ENCODE measurements around the gene GPR62. TPM values are rescaled to one million over a fixed set of nuclear protein-coding genes. Genes with fewer than 3 reads are reported as not detected.

Gene GPR62
- polyA plus RNA-seq, 3 donors, result not detected

DNA sequence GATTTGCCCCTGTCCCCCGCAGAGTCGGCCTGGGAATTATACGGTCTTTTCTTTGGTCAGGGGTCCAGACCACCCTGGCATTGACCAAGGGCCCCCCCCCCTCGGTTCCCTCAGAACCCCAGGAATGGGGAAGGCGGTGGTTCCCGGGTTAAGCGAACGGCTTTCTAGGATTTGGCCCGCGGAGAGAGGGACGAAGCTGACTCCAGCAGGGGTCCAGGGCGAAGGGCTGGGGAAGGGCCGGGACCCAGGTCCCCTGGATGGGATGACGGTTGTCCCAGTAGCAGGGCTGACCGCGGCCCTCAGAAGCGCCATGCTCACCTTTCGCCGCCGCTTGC lies 13.8 kb upstream of the GPR62 start:
- peaks cover 23 to 29% of the 10 kb centered on the region in 2 donors for H3K36me3 Mint-ChIP-seq

DNA sequence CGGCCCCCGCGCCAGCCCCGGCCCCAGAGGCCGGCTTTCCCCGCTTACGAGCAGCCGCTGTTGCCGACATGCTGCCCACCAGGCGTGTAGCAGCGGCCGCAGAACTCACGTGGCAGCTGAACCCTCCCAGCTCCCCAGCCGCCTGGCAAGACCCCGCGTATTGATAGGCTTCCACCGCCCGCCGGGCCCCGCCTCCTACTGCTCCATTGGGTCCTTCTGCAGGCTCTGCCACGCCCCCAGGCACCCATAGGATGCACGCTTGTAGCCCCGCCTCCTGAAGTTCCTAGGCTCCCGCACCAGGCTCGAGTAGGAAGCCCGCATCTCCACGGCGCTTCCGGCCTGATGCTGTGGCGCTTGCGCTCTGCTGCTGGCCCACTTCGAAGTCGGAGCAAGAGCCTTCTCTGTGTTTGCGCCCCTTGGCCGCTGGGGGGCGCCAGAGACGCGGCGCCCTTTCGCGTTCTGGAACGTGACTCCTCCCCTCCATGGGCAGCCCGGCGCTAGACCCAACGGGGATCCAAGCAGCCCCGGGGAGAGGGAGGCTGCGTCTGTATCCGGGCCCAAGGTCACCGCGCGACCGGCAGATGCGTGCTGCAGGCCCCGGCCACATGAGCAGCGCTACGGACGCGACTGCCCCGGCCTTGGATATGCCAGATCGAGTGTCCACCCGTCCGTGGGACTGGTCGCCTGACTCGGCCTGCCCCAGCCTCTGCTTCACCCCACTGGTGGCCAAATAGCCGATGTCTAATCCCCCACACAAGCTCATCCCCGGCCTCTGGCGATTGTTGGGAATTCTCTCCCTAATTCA lies 13.2 kb upstream of the GPR62 start, which contains the start of the genes PARP3 and RRP9:
Gene PARP3 (plus strand): TSS at position 566 of the 805 bp plus-strand sequence. CDS start 993 bp downstream, outside the sequence.
Gene RRP9 (minus strand): TSS at position 107 of the 805 bp plus-strand sequence. CDS start 37 bp downstream, at position 70.
- DNase-seq, result peak; percentile 100
- H3K9me3 ChIP-seq (replicated peaks in 1 of 2; ENCODE audit: control insufficient read depth in 1 of 2, insufficient read depth in 1 of 2, low read length in 2 of 2), result no peaks in the 10 kb centered on the region
- peaks cover 22 to 27% of the 10 kb centered on the region in 2 donors for H3K4me1 ChIP-seq (ENCODE audit: control insufficient read depth in 1 of 2, insufficient read depth in 2 of 2, low read length in 2 of 2)
- Mint-ChIP-seq H3K9me3 (peaks cover 0 to 2% (median 0%) of the 10 kb centered on the region in 7 donors), H3K4me1 (peaks cover 28% of the 10 kb centered on the region), H3K36me3 (peaks cover 17 to 24% of the 10 kb centered on the region in 2 donors), H3K27ac (peak within 1 kb of the TSS; percentile 74 to 91 (median 84)), H3K27me3 (ENCODE audit: low read depth in 3 of 3) (no peaks in the 10 kb centered on the region), H3K4me3 (peak within 1 kb of the TSS; percentile 86 to 90)
- H4K20me1 ChIP-seq (ENCODE audit: insufficient read depth, low read length), result no peaks in the 10 kb centered on the region
- H3K4me3 ChIP-seq (replicated peaks in 1 of 3; ENCODE audit: low read depth in 2 of 3, low read length in 3 of 3), result peak within 1 kb of the TSS; percentile 54 to 90 (median 61)
- H3K27me3 ChIP-seq (ENCODE audit: control insufficient read depth in 2 of 2, insufficient read depth in 2 of 2, low read length in 2 of 2), result no peaks in the 10 kb centered on the region
- intact Hi-C loops (cut with micrococcal nuclease), result loop anchor here (2.0 to 5.0 kb wide), 5 partner anchors 33 to 200 kb away; partner anchors contain the start of genes ABHD14A (in 2 of the 2), ABHD14B (in 2 of the 2), DUSP7 (in 1 of the 2) and RPL29 (in 1 of the 2)
- peak within 1 kb of the TSS; percentile 95 for H2AFZ ChIP-seq (ENCODE audit: insufficient read depth, low read depth, low read length, poor library complexity, severe bottlenecking)
- under 1% methylated on average over 67 of the region's 67 CpGs for WGBS (ENCODE audit: insufficient coverage)
- H3K9ac ChIP-seq (ENCODE audit: insufficient read depth, low read length, poor library complexity, severe bottlenecking), result peak within 1 kb of the TSS; percentile 76
- TF ChIP-seq, protein P1, sequence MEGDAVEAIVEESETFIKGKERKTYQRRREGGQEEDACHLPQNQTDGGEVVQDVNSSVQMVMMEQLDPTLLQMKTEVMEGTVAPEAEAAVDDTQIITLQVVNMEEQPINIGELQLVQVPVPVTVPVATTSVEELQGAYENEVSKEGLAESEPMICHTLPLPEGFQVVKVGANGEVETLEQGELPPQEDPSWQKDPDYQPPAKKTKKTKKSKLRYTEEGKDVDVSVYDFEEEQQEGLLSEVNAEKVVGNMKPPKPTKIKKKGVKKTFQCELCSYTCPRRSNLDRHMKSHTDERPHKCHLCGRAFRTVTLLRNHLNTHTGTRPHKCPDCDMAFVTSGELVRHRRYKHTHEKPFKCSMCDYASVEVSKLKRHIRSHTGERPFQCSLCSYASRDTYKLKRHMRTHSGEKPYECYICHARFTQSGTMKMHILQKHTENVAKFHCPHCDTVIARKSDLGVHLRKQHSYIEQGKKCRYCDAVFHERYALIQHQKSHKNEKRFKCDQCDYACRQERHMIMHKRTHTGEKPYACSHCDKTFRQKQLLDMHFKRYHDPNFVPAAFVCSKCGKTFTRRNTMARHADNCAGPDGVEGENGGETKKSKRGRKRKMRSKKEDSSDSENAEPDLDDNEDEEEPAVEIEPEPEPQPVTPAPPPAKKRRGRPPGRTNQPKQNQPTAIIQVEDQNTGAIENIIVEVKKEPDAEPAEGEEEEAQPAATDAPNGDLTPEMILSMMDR (IDR thresholded peaks at IDR 0.05), result peak; percentile 98
- peaks cover 19% of the 10 kb centered on the region for H3K79me2 ChIP-seq (ENCODE audit: insufficient read depth, low read length)
- peak within 1 kb of the TSS; percentile 96 for H3K4me2 ChIP-seq (replicated peaks; ENCODE audit: extremely low read depth, low read length, poor library complexity, severe bottlenecking)
- peaks cover 14 to 25% of the 10 kb centered on the region in 2 donors for H3K36me3 ChIP-seq (replicated peaks in 1 of 2; ENCODE audit: control insufficient read depth in 1 of 2, insufficient read depth in 2 of 2, low read length in 2 of 2)
- H3K27ac ChIP-seq (ENCODE audit: low read depth in 1 of 2, low read length in 2 of 2), result peak within 1 kb of the TSS; percentile 58 to 86

More for the DNA sequence above, 13.8 kb upstream of the GPR62 start:
- DNase-seq, result no peak
- Histone ChIP-seq H3K4me1 (ENCODE audit: control insufficient read depth in 1 of 2, insufficient read depth in 2 of 2, low read length in 2 of 2) (peaks cover 22 to 27% of the 10 kb centered on the region in 2 donors), H3K9ac (ENCODE audit: insufficient read depth, low read length, poor library complexity, severe bottlenecking) (peak overlapping the region; percentile 73), H3K36me3 (replicated peaks in 1 of 2; ENCODE audit: control insufficient read depth in 1 of 2, insufficient read depth in 2 of 2, low read length in 2 of 2) (peaks cover 19 to 30% of the 10 kb centered on the region in 2 donors), H3K79me2 (ENCODE audit: insufficient read depth, low read length) (peaks cover 19% of the 10 kb centered on the region), H2AFZ (ENCODE audit: insufficient read depth, low read depth, low read length, poor library complexity, severe bottlenecking) (peak overlapping the region; percentile 95), H3K27me3 (ENCODE audit: control insufficient read depth in 2 of 2, insufficient read depth in 2 of 2, low read length in 2 of 2) (no peaks in the 10 kb centered on the region), H3K4me2 (replicated peaks; ENCODE audit: extremely low read depth, low read length, poor library complexity, severe bottlenecking) (peak overlapping the region; percentile 96), H3K9me3 (replicated peaks in 1 of 2; ENCODE audit: control insufficient read depth in 1 of 2, insufficient read depth in 1 of 2, low read length in 2 of 2) (no peaks in the 10 kb centered on the region), H3K27ac (ENCODE audit: low read depth in 1 of 2, low read length in 2 of 2) (peak overlapping the region in 1 of 2 donors; percentile 60), H3K4me3 (replicated peaks in 1 of 3; ENCODE audit: low read depth in 2 of 3, low read length in 3 of 3) (peak overlapping the region; percentile 54 to 90 (median 61)), H4K20me1 (ENCODE audit: insufficient read depth, low read length) (no peaks in the 10 kb centered on the region)
- peaks cover 28% of the 10 kb centered on the region for H3K4me1 Mint-ChIP-seq
- no peaks in the 10 kb centered on the region for H3K27me3 Mint-ChIP-seq (ENCODE audit: low read depth in 3 of 3)
- under 1% methylated on average over 20 of the region's 20 CpGs for WGBS (ENCODE audit: insufficient coverage)
- peak overlapping the region; percentile 86 to 90 for H3K4me3 Mint-ChIP-seq
- H3K27ac Mint-ChIP-seq, result peak overlapping the region in 2 of 7 donors; percentile 67 to 86
- TF ChIP-seq, protein P1 (IDR thresholded peaks at IDR 0.05), result no peak
- intact Hi-C loops (cut with micrococcal nuclease), result loop anchor here (5.0 kb wide), 3 partner anchors 116 to 201 kb away; partner anchors contain the start of gene DUSP7 (in 1 of the 2)
- peaks cover 0 to 2% (median 0%) of the 10 kb centered on the region in 7 donors for H3K9me3 Mint-ChIP-seq
